Glomerular endothelial cell (primary cell): ENCODE data around the gene TCF7L1. TPM values are rescaled to one million over a fixed set of nuclear protein-coding genes. Genes with fewer than 3 reads are reported as not detected.
"Not testable (repeated sequence)": the region's sequence is repeated elsewhere in the genome, so short reads cannot be mapped to it uniquely, and the experiment has no call there.

Source experiments
- DNase-seq: peaks from one replicate; pipeline ENCODE4 v3.0.0-alpha.2; 2011; ENCODE audit warnings: low read depth, low spot score; ENCODE audit errors: extremely low read depth
- total RNA-seq: library from RNA; depleted of rRNA; stranded (reverse); fragments of >200 nt; gene quantifications from 2 replicates; pipeline ENCODE4 v1.2.3, GENCODE V29; 2015

TCF7L1 gene
- total RNA-seq, 1 donor from 2014 or later = 16.7 TPM

DNA sequence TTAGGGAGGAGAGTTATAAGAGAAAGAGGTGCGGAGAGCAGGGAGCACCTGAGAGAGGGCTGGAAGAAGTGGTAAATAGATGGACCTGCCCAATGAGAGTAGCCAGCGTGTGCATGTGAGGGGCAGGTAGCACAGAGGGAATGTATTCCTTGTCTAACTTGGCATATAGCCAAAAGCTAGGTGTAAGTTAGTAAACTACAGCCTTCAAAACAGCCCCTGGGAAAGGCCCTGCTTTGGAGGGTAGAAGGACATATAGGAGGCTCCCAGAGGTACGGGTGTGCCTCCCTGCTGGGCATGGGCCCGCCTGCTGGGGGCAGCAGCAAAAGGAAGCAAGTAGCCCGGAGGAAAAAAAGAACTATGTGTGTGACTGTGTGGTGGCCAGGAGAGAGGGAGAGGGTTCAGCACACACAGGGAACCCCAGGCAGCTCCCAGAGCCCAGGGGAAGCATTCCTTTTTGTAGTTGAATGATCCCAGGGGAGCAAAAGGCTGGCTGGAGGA is 48.0 kb downstream of the TCF7L1 start:
- no peak for DNase-seq

DNA sequence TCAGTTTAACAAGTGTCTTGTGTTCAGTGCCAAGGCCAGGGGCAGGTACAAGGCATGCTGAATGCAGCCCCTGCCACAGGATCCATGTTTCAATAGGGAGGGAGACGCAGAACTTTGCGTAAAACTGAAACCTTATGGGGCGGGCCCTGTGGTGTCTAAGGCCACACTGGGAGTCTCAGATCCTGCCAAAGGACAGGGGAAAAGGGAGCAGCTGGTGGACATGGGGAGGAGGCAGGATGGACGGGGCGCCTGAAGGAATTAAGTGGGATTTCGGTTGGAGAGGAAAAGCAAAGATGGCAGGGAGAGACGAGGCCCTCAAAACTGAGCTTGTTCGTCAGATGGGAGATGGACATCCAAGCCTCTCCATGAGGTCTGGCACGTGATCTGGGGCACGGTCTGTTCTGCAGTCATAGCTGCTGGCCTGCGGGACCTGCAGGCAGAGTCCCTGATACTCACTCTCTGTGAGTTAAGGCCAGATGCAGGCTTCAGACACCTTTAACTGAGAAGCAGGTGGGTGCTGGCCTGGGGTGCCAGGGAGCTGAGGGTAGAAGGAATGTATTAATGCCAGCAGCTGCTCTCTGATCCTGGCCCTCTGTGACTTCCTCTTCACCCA is 48.8 kb downstream of the TCF7L1 start:
- DNase-seq = no peak

DNA sequence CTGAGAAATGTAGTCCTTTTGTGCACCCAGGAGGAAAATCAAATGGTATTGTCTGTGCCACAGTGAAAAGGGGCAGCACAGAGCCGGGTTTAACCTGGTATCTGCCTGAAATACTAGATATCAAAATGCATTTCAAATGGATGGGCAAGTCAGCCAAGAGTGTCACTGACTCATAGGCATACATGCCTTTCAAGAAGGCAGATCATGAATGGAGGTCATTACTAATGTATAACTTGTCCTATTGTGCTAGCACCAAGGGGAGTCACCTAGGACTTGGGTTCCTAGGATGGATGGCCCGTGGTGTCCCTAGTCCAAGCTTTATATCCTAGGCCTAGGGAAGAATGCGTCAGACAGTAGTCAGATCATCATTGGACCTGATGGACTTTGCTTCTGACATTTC is 49.9 kb downstream of the TCF7L1 start:
- no peak for DNase-seq

DNA sequence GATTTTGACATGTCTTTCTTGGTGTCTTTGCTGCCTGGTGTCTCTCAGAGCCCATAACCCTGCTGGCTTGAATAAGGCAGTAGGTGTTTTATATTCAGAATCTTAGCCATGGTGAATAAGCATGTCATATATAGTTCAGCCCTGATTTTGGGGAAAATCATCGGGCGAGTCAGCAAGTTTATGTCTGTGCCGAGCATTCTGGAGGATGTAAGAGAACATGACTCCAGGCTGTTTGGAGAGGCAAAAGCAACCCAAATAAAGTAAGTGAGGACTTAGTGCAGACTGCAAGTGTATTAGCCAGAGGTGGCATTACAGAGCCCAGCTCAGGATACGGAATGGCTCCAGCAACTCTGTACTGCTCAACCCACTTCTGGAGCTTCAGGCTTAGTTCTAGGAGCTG is 50.3 kb downstream of the TCF7L1 start:
- no peak for DNase-seq

DNA sequence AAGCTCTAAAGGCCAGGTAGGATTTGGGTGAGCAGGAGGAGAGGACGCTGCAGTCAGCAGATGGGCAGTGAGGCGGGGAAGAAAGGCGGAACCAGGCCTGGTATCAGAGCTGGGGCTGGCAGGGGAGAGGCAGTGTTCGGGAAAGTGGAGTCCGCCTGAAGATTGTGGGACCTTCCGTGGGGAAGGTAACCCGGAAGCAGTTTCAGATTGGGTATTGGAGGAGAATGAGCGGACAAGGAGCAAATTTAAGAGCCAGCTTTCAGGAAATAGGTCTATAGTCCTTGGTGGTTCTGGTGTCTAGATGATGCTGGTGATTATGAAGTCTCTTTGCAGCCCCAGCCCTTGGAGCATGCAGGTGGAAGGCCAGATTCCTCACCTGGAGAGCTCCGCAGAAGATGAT is 51.0 kb downstream of the TCF7L1 start:
- DNase-seq = no peak

DNA sequence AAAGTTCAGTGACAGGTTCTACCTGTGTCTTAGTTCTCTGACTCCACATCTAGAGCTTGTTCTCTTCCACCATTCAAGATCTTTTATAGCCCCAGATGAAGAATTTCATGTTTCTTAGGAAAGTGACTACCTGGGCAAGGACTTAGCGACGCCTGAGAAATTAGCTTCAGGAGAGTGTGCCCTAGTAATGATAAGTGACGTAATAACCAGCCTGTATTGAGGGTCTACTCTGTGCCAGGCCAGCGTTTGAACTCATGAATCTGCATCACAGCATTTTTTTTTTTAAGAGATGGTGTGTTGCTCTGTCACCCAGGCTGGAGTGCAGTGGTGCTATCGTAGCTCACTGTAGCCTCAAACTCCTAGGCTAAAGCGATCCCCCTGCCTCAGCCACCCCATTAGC is 51.8 kb downstream of the TCF7L1 start:
- no peak for DNase-seq

GRCh38 chr2:85185431-85185940 is 52.3 kb downstream of the TCF7L1 start:
- no peak for DNase-seq

GRCh38 chr2:85187069-85187468 is 53.9 kb downstream of the TCF7L1 start:
- DNase-seq = no peak

- no peak for DNase-seq
These were observed 55.7 kb downstream of the TCF7L1 start for GRCh38 chr2:85188852-85189251.

- no peak for DNase-seq
These were observed 56.5 kb downstream of the TCF7L1 start for GRCh38 chr2:85189606-85190270.

DNA sequence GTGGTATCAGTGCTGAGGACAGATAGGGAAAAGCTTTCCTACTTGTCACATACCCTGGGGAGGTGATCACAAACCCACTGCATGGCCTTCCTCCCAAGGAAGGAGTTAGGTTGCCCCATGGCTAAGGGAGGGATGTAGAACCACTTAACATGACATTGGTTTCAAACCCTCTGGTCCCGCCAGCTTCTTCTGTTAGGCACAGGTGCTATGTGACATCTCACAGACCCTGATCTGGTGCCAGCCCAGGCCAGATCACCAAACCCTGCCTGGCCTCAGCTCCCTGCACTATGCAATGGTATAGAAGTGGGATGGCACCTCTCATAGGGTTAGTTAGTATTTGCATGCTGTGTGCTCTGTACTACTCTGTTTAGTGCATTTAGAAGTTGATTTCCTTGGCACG is 58.0 kb downstream of the TCF7L1 start:
- DNase-seq = no peak

GRCh38 chr2:85194780-85195480 is 61.7 kb downstream of the TCF7L1 start:
- DNase-seq = no peak

- DNase-seq = no peak
These were observed 62.8 kb downstream of the TCF7L1 start for GRCh38 chr2:85195956-85196355.

DNA sequence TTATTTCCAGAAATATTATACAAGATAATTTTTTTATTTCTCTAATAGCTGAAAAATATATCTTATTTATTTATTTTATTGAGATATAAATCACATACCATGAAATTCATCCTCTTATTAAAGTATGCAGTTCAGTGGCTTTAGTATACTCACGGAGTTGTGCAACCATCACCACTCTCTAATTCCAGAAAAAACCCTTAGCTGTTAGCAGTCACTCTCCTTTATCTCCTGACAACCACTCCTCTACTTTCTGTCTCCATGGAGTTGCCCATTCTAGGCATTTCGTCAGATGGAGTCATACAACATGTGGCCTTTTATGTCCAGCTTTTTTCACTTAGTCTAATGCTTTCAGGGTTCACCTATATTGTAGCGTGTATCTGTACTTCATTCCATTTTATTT is 66.5 kb downstream of the TCF7L1 start:
- DNase-seq = no peak

- no peak for DNase-seq
These were observed 76.7 kb downstream of the TCF7L1 start for GRCh38 chr2:85209887-85210286.

- no peak for DNase-seq
These were observed 77.3 kb downstream of the TCF7L1 start for GRCh38 chr2:85210511-85210910.

DNA sequence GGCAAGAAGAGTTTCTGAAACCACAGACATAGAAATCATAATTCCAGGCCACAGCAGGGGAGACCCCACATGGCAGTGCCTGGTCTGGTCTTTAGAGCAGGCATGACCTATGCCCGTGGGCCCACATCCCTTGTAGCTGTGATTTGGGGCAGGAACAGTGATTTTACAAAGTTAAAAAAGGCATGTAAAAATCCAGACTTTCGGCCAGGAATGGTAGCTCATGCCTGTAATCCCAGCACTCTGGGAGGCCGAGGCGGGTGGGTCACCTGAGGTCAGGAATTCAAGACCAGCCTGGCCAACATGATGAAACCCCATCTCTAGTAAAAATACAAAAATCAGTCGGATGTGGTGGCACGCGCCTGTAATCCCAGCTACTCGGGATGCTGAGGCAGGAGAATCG is 78.4 kb downstream of the TCF7L1 start:
- DNase-seq = not testable (repeated sequence)

- no peak for DNase-seq
These were observed 79.6 kb downstream of the TCF7L1 start for GRCh38 chr2:85212841-85213240.

DNA sequence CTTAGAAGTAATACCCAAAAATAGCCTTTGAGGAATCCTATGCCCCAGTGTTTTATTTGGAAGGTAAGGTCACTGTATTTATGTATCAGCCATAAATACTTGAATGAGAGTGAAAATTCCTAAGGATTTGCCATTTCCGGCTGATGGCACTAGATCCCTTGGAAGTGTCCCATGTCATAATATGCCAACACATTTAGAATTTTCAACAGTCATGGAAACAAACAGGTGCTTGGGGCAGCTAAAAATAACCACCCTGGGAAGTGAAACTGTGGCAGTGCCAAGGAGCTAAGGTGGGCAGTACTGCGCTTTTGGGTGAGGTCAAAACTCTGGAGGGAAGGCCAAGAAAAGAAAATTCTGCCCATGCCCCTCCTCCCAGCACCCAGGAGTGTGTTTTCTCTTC is 80.2 kb downstream of the TCF7L1 start:
- no peak for DNase-seq

DNA sequence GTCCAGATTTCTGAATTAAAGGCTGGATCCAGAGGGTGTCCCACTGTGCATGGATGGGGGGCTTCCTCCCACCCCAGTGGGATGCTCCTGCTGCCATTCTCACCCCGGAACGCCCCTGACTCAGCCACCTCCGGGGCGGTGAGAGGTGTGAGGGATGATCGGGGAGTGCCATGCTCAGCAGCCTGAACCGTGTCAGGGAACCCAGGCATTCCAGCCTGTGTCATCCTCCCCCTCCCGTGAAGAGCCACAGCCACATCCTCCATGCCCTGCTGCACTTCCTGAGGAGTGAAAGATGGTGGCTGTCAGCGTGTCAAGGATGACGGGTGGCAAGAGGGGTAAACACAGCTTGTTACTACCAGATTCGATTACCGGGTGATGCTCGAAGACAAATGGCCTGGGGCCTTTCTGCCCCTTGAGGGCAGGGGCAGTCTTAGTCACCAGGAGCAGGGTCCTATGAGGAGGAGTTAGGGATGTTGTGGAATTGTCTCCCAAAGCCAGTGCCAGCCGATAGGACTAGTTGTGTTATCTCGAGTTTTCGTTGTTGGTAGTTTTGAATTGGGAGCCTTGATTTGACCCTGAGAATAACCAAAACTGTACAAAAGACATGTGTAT is 80.8 kb downstream of the TCF7L1 start:
- no peak for DNase-seq

DNA sequence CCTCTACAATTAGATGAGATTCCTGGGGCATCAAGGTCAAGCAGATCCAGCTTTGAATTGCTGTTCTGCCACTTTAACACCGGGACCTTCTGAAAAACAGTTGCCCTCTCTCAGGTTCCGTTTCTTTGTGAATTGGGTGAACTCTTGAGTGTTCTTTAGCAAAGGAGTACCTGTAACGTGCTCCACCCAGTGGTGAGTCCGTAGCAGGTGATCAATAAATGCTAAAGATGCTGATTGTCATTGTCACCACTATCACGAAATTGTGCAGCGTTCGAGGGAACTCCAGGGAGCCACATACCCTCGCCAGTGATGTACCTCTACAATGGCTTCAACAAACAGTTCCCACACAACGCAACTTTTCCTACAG is 81.9 kb downstream of the TCF7L1 start:
- no peak for DNase-seq
